Ishikawa (cell line): ENCODE measurements around the gene CMTM2.

Source experiments
- CEBPB ChIP-seq: IDR thresholded peaks from 2 replicates; pipeline ENCODE4 v1.6.1; 2012
- CREB1 ChIP-seq: IDR thresholded peaks from 2 replicates; pipeline ENCODE4 v1.6.1; 2012; ENCODE audit warnings: low read depth
- EGR1 ChIP-seq: IDR thresholded peaks from 2 replicates; pipeline ENCODE4 v1.6.1; 2012
- EP300 ChIP-seq: IDR thresholded peaks from 2 replicates; pipeline ENCODE4 v1.6.1; 2012; ENCODE audit warnings: borderline replicate concordance
- REST ChIP-seq: IDR thresholded peaks from 2 replicates; pipeline ENCODE4 v1.6.1; 2012; ENCODE audit warnings: low read depth, mild to moderate bottlenecking
- YY1 ChIP-seq: IDR thresholded peaks from 2 replicates; pipeline ENCODE4 v1.6.1; 2012; ENCODE audit warnings: low read depth

GRCh38 chr16:66610111-66610820 is 31.0 kb downstream of the CMTM2 start:
- no peak for TF ChIP-seq REST
- no peak for TF ChIP-seq EP300
- no peak for TF ChIP-seq CREB1
- no peak for TF ChIP-seq EGR1
- no peak for TF ChIP-seq YY1
- TF ChIP-seq CEBPB: no peak
